SK-N-SH (cell line): ENCODE results near the gene RAVER2. TPM values are rescaled to one million over a fixed set of nuclear protein-coding genes. Genes with fewer than 3 reads are reported as not detected.

Experiments used
- CTCF ChIA-PET: fragments of 300-600, 350-600 bp; formaldehyde crosslinking; extraction: SDS; loops from one replicate; lab custom pipeline; 2021; lab: Yijun Ruan, JAX
- POLR2A ChIA-PET: fragments of 350-600 bp; sonication (Branson Sonifier 250); formaldehyde crosslinking; extraction: SDS; loops from one replicate; lab custom pipeline; 2020; ENCODE audit warnings: antibody characterized with exemption, inconsistent platforms; lab: Yijun Ruan, JAX
- DNase-seq: peaks from one replicate; pipeline ENCODE4 v3.0.0; 2012
- H2AFZ ChIP-seq: fragments of 200-600 bp; sonication (generic); 2 replicates; pipeline ENCODE4 v1.8.1; 2016; ENCODE audit warnings: antibody characterized with exemption, mild to moderate bottlenecking, low read depth
- H3F3A ChIP-seq: fragments of 200-600 bp; sonication (generic); replicated peaks from 2 replicates; pipeline ENCODE3; 2016; ENCODE audit warnings: antibody characterized with exemption, mild to moderate bottlenecking; ENCODE audit not compliant: insufficient read depth
- H3K27ac ChIP-seq, 2 experiments: fragments of 200-500 bp in 1 of 2; fragments of 200-600 bp in 1 of 2; sonication (Bioruptor generic) in 1 of 2; sonication (generic), shearing (Covaris generic) in 1 of 2; 2 replicates each; pipeline versions ENCODE4 v1.5.1 to v1.6.1; 2014 to 2016; ENCODE audit warnings: low read depth in 2 of 2, inconsistent platforms in 1 of 2, low read length in 1 of 2, mild to moderate bottlenecking in 1 of 2, mixed read lengths in 1 of 2
- H3K27me3 ChIP-seq: fragments of 200-600 bp; sonication (generic), shearing (Covaris generic); 2 replicates; pipeline ENCODE4 v1.6.1; 2016; ENCODE audit warnings: mixed run types; ENCODE audit not compliant: insufficient read depth
- H3K36me3 ChIP-seq, 2 experiments: fragments of 200-500 bp in 1 of 2; fragments of 200-600 bp in 1 of 2; sonication (Bioruptor generic) in 1 of 2; sonication (generic) in 1 of 2; replicated peaks in 1 of 2; 2 replicates each; pipeline versions ENCODE3 to v1.5.1; 2014 to 2016; ENCODE audit warnings: low read length in 1 of 2, mild to moderate bottlenecking in 1 of 2; ENCODE audit not compliant: insufficient read depth in 2 of 2, control insufficient read depth in 1 of 2
- H3K4me1 ChIP-seq, 2 experiments: fragments of 200-500 bp in 1 of 2; fragments of 200-600 bp in 1 of 2; sonication (Bioruptor generic) in 1 of 2; sonication (generic), shearing (Covaris generic) in 1 of 2; 2 replicates each; pipeline versions ENCODE4 v1.5.1 to v1.6.1; 2014 to 2016; ENCODE audit warnings: low read depth in 1 of 2, low read length in 1 of 2, mixed run types in 1 of 2; ENCODE audit not compliant: insufficient read depth in 2 of 2, control insufficient read depth in 1 of 2
- H3K4me2 ChIP-seq: fragments of 200-600 bp; sonication (generic), shearing (Covaris generic); 2 replicates; pipeline ENCODE4 v1.6.1; 2017; ENCODE audit warnings: mixed run types
- H3K4me3 ChIP-seq, 2 experiments: fragments of 200-500 bp in 1 of 2; fragments of 200-600 bp in 1 of 2; sonication (Bioruptor generic) in 1 of 2; sonication (generic), shearing (Covaris generic) in 1 of 2; 2 replicates each; pipeline versions ENCODE4 v1.5.1 to v1.8.1; 2014 to 2016; ENCODE audit warnings: low read depth in 2 of 2, inconsistent platforms in 1 of 2, low read length in 1 of 2, mild to moderate bottlenecking in 1 of 2, mixed read lengths in 1 of 2, moderate library complexity in 1 of 2
- H3K79me2 ChIP-seq: fragments of 200-600 bp; sonication (generic); 2 replicates; pipeline ENCODE4 v1.8.1; 2017; ENCODE audit warnings: mild to moderate bottlenecking; ENCODE audit not compliant: insufficient read depth
- H3K9ac ChIP-seq: fragments of 200-600 bp; sonication (generic); 2 replicates; pipeline ENCODE4 v1.6.1; 2017; ENCODE audit warnings: mixed run types
- H3K9me2 ChIP-seq: fragments of 200-600 bp; sonication (generic); 2 replicates; pipeline ENCODE4 v1.6.1; 2017; ENCODE audit warnings: mixed run types
- H3K9me3 ChIP-seq: fragments of 200-600 bp; sonication (generic); 2 replicates; pipeline ENCODE4 v1.6.1; 2017; ENCODE audit warnings: mixed run types, mild to moderate bottlenecking, moderate library complexity
- H4K20me1 ChIP-seq: fragments of 200-600 bp; sonication (generic); 2 replicates; pipeline ENCODE4 v1.6.1; 2017; ENCODE audit warnings: mild to moderate bottlenecking, mixed run types; ENCODE audit not compliant: insufficient read depth
- ELF1 ChIP-seq: IDR thresholded peaks from 2 replicates; pipeline ENCODE4 v1.4.0; 2012
- EZH2phosphoT487 ChIP-seq: fragments of 200-600 bp; sonication (generic); IDR thresholded peaks from 2 replicates; pipeline ENCODE4 v1.6.1; 2017; ENCODE audit warnings: low read depth, mixed run types, mild to moderate bottlenecking, antibody characterized with exemption, moderate library complexity, borderline replicate concordance
- FOSL2 ChIP-seq: IDR thresholded peaks from 2 replicates; pipeline ENCODE4 v1.4.0; 2012; ENCODE audit warnings: low read depth, mild to moderate bottlenecking, moderate library complexity, borderline replicate concordance
- FOXJ3 ChIP-seq: sonication (generic); formaldehyde crosslinking; IDR thresholded peaks from 2 replicates; pipeline ENCODE4 v1.5.1; 2020; ENCODE audit warnings: mild to moderate bottlenecking, missing genetic modification reagents
- FOXM1 ChIP-seq: IDR thresholded peaks from 2 replicates; pipeline ENCODE4 v1.4.0; 2012; ENCODE audit warnings: low read depth, mild to moderate bottlenecking
- GATA2 ChIP-seq: sonication (generic); formaldehyde crosslinking; IDR thresholded peaks from 2 replicates; pipeline ENCODE4 v1.5.0; 2020; ENCODE audit warnings: mild to moderate bottlenecking, missing genetic modification reagents
- MAX ChIP-seq: IDR thresholded peaks from 2 replicates; pipeline ENCODE4 v1.4.0; 2012; ENCODE audit warnings: low read depth
- MXI1 ChIP-seq: IDR thresholded peaks from 2 replicates; pipeline ENCODE4 v1.6.1; 2012; ENCODE audit warnings: mild to moderate bottlenecking, low read depth, low read length, improper control_type of control experiment
- NRF1 ChIP-seq: IDR thresholded peaks from 2 replicates; pipeline ENCODE4 v1.6.1; 2012; ENCODE audit warnings: low read depth, mild to moderate bottlenecking, low read length
- POLR2AphosphoS5 ChIP-seq: IDR thresholded peaks from 2 replicates; pipeline ENCODE4 v1.6.1; 2012; ENCODE audit warnings: low read depth, low read length
- TAF1 ChIP-seq: IDR thresholded peaks from 2 replicates; pipeline ENCODE4 v1.6.1; 2012; ENCODE audit warnings: low read depth, mild to moderate bottlenecking, low read length, moderate library complexity, borderline replicate concordance
- TEAD4 ChIP-seq: IDR thresholded peaks from 2 replicates; pipeline ENCODE4 v1.4.0; 2012; ENCODE audit warnings: mild to moderate bottlenecking, borderline replicate concordance; ENCODE audit not compliant: insufficient read depth
- USF2 ChIP-seq: fragments of 150-350 bp; IDR thresholded peaks from 2 replicates; pipeline ENCODE4 v1.6.1; 2017; ENCODE audit warnings: antibody characterized with exemption, low read length, low read depth, borderline replicate concordance
- YY1 ChIP-seq: IDR thresholded peaks from 2 replicates; pipeline ENCODE4 v1.4.0; 2012; ENCODE audit warnings: low read depth, mild to moderate bottlenecking
- WGBS: methylation state at CpG from one replicate; pipeline ENCODE4 v1.1.6; 2017; ENCODE audit warnings: low lambda C conversion rate; 5-methylcytosine and 5-hydroxymethylcytosine counted together
- polyA plus RNA-seq, 3 experiments: library from polyadenylated mRNA; depleted of rRNA; stranded (reverse); fragments of >200 nt; gene quantifications; 2 replicates each; pipeline ENCODE4 v1.2.3, GENCODE V29; 2012

RAVER2 gene
- polyA plus RNA-seq, 1 of the 3 experiments (the other 2 are of a cell fraction), result 7.3 TPM

GRCh38 chr1:64699327-64699726 is 45.5 kb upstream of the RAVER2 start:
- H3K27me3 ChIP-seq, result no peaks in the 10 kb centered on the region
- no peaks in the 10 kb centered on the region for H4K20me1 ChIP-seq
- H3K4me3 ChIP-seq, result no peak overlapping the region
- POLR2A ChIA-PET, result no interaction called here
- no peaks in the 10 kb centered on the region for H3K79me2 ChIP-seq
- H3K9ac ChIP-seq, result no peak overlapping the region
- no peak overlapping the region for H3K4me2 ChIP-seq
- no peak overlapping the region for H3K27ac ChIP-seq
- no peak overlapping the region for H2AFZ ChIP-seq
- no peak for DNase-seq
- no peaks in the 10 kb centered on the region for H3F3A ChIP-seq
- TF ChIP-seq TAF1, result no peak
- no peak for TF ChIP-seq TEAD4
- no peak for TF ChIP-seq NRF1
- no peak for TF ChIP-seq MXI1
- TF ChIP-seq ELF1, result no peak
- no peak for TF ChIP-seq YY1
- TF ChIP-seq FOSL2, result no peak
- TF ChIP-seq FOXM1, result no peak
- TF ChIP-seq MAX, result no peak
- no peak for TF ChIP-seq EZH2phosphoT487
- TF ChIP-seq POLR2AphosphoS5, result no peak
- no peaks in the 10 kb centered on the region for H3K9me3 ChIP-seq
- H3K9me2 ChIP-seq, result no peaks in the 10 kb centered on the region
- no peaks in the 10 kb centered on the region for H3K4me1 ChIP-seq
- peaks cover 0 to under 1% of the 10 kb centered on the region in 2 experiments for H3K36me3 ChIP-seq
- WGBS, result 95% methylated on average over 8 of the region's 8 CpGs
- CTCF ChIA-PET, result interaction anchor here (0.9 to 1.0 kb wide), 2 partner anchors 8 to 126 kb away, joined by 3 read pairs; no protein-coding TSS in a partner anchor

GRCh38 chr1:64701071-64701470 is 43.8 kb upstream of the RAVER2 start:
- Histone ChIP-seq H3K4me2 (no peak overlapping the region), H4K20me1 (no peaks in the 10 kb centered on the region), H2AFZ (no peak overlapping the region), H3K4me1 (no peaks in the 10 kb centered on the region), H3K4me3 (no peak overlapping the region), H3K9me3 (no peaks in the 10 kb centered on the region), H3K9ac (no peak overlapping the region), H3K27ac (no peak overlapping the region), H3K79me2 (no peaks in the 10 kb centered on the region), H3K27me3 (no peaks in the 10 kb centered on the region), H3K36me3 (no peaks in the 10 kb centered on the region), H3F3A (no peaks in the 10 kb centered on the region), H3K9me2 (no peaks in the 10 kb centered on the region)
- ChIA-PET CTCF (interaction anchor here (1.2 kb wide), 1 partner anchor 123 kb away, joined by 3 read pairs; no protein-coding TSS in a partner anchor), POLR2A (no interaction called here)
- WGBS, result 92% methylated on average over 5 of the region's 5 CpGs
- DNase-seq, result no peak
- no peak for TF ChIP-seq FOXJ3 (CRISPR knock-in tag)
- no peak for TF ChIP-seq USF2
- TF ChIP-seq GATA2 (CRISPR knock-in tag), result no peak
- TF ChIP-seq EZH2phosphoT487, result no peak
